IMR-90 (cell line): ENCODE results near the gene TOB2. TPM values are rescaled to one million over a fixed set of nuclear protein-coding genes. Genes with fewer than 3 reads are reported as not detected.
A peak's percentile ranks its signal among the peaks of the same experiment; 100 is the strongest.

ENCODE experiments used
- ATAC-seq: fragments of 200-7000 bp; cut with Tn5 transposase; 2 replicates; pipeline ENCODE4 v1.9.1; 2020; ENCODE audit warnings: low read depth, mild to moderate bottlenecking, moderate library complexity
- BruUV-seq: library from RNA; stranded (reverse); fragments of 400-500 nt; replicated peaks from 2 replicates; lab custom pipeline; 2021; lab: Mats Ljungman, UMichigan
- CTCF ChIA-PET: fragments of 300-600 bp; formaldehyde crosslinking; extraction: SDS; loops from one replicate; lab custom pipeline; 2021; ENCODE audit warnings: antibody characterized with exemption; lab: Yijun Ruan, JAX
- POLR2A ChIA-PET: fragments of 300-600 bp; sonication (Branson Sonifier 250); formaldehyde crosslinking; loops from one replicate; lab custom pipeline; 2022; ENCODE audit warnings: antibody characterized with exemption; ENCODE audit not compliant: unreplicated experiment; lab: Charles Lee
- DNase-seq: peaks from one replicate; pipeline ENCODE4 v3.0.0; 2013
- H2AFZ ChIP-seq: replicated peaks from 2 replicates; pipeline ENCODE3; 2013; ENCODE audit warnings: low read length, mild to moderate bottlenecking; ENCODE audit not compliant: poor library complexity
- H2AK5ac ChIP-seq: 2 replicates; pipeline ENCODE4 v1.6.1; 2013; ENCODE audit warnings: low read depth, low read length, inconsistent platforms
- H2AK9ac ChIP-seq: replicated peaks from 2 replicates; pipeline ENCODE3; 2013; ENCODE audit warnings: mild to moderate bottlenecking, low read depth, low read length, moderate library complexity; ENCODE audit not compliant: poor library complexity
- H2BK120ac ChIP-seq: 2 replicates; pipeline ENCODE4 v1.6.1; 2013; ENCODE audit warnings: low read depth, low read length, inconsistent platforms
- H2BK15ac ChIP-seq: 3 replicates; pipeline ENCODE4 v1.6.1; 2013; ENCODE audit warnings: low read depth, low read length, inconsistent platforms
- H2BK20ac ChIP-seq: 2 replicates; pipeline ENCODE4 v1.6.1; 2013; ENCODE audit warnings: low read depth, mild to moderate bottlenecking, inconsistent platforms, low read length, moderate library complexity
- H2BK5ac ChIP-seq: 2 replicates; pipeline ENCODE4 v1.6.1; 2013; ENCODE audit warnings: mild to moderate bottlenecking, low read depth, low read length, inconsistent platforms; ENCODE audit not compliant: poor library complexity, severe bottlenecking
- H3K14ac ChIP-seq: replicated peaks from 2 replicates; pipeline ENCODE4 v1.6.1; 2013; ENCODE audit warnings: low read depth, low read length, inconsistent platforms
- H3K18ac ChIP-seq: 2 replicates; pipeline ENCODE4 v1.6.1; 2013; ENCODE audit warnings: low read depth, low read length, control low read depth
- H3K23ac ChIP-seq: 2 replicates; pipeline ENCODE4 v1.6.1; 2013; ENCODE audit warnings: low read depth, low read length, inconsistent platforms
- H3K27ac ChIP-seq: 2 replicates; pipeline ENCODE4 v1.5.1; 2013; ENCODE audit warnings: mild to moderate bottlenecking, control low read depth, low read length; ENCODE audit not compliant: insufficient read depth
- H3K27me3 ChIP-seq: 2 replicates; pipeline ENCODE4 v1.6.1; 2013; ENCODE audit warnings: low read length; ENCODE audit not compliant: control insufficient read depth, insufficient read depth
- H3K36me3 ChIP-seq: 2 replicates; pipeline ENCODE4 v1.6.1; 2013; ENCODE audit warnings: low read length, mixed read lengths; ENCODE audit not compliant: control insufficient read depth, insufficient read depth
- H3K4ac ChIP-seq: 2 replicates; pipeline ENCODE4 v1.6.1; 2013; ENCODE audit warnings: low read depth, low read length, inconsistent platforms
- H3K4me1 ChIP-seq: 2 replicates; pipeline ENCODE4 v1.6.1; 2013; ENCODE audit warnings: low read length, mixed read lengths; ENCODE audit not compliant: control insufficient read depth, insufficient read depth
- H3K4me2 ChIP-seq: 2 replicates; pipeline ENCODE4 v1.6.1; 2013; ENCODE audit warnings: low read depth, mild to moderate bottlenecking, control low read depth, low read length, moderate library complexity
- H3K4me3 ChIP-seq: 2 replicates; pipeline ENCODE4 v1.5.1; 2013; ENCODE audit warnings: low read depth, mild to moderate bottlenecking, control low read depth, low read length, moderate library complexity; ENCODE audit not compliant: insufficient read depth
- H3K56ac ChIP-seq: 2 replicates; pipeline ENCODE4 v1.6.1; 2013; ENCODE audit warnings: low read length, inconsistent platforms; ENCODE audit not compliant: insufficient read depth; ENCODE audit errors: extremely low read depth
- H3K79me1 ChIP-seq, 2 experiments: 2 replicates each; pipeline ENCODE4 v1.6.1; 2013; ENCODE audit warnings: low read length in 2 of 2, inconsistent platforms in 1 of 2, low read depth in 1 of 2
- H3K9ac ChIP-seq: 2 replicates; pipeline ENCODE4 v1.6.1; 2013; ENCODE audit warnings: low read depth, low read length, control low read depth
- H3K9me1 ChIP-seq: 2 replicates; pipeline ENCODE4 v1.6.1; 2013; ENCODE audit warnings: low read length, inconsistent platforms; ENCODE audit not compliant: insufficient read depth
- H3K9me3 ChIP-seq: 2 replicates; pipeline ENCODE4 v1.6.1; 2013; ENCODE audit warnings: low read length; ENCODE audit not compliant: control insufficient read depth, insufficient read depth
- H4K20me1 ChIP-seq: 2 replicates; pipeline ENCODE4 v1.6.1; 2013; ENCODE audit warnings: low read length, inconsistent platforms; ENCODE audit not compliant: insufficient read depth
- H4K5ac ChIP-seq: 2 replicates; pipeline ENCODE4 v1.6.1; 2013; ENCODE audit warnings: mild to moderate bottlenecking, low read depth, low read length, control low read depth
- H4K8ac ChIP-seq, 2 experiments: 2 replicates each; pipeline ENCODE4 v1.6.1; 2013; ENCODE audit warnings: low read depth in 2 of 2, low read length in 2 of 2, control low read depth in 1 of 2, inconsistent platforms in 1 of 2
- H4K91ac ChIP-seq: 2 replicates; pipeline ENCODE4 v1.6.1; 2013; ENCODE audit warnings: low read depth, low read length, inconsistent platforms; ENCODE audit not compliant: insufficient read depth
- CHD1 ChIP-seq: IDR thresholded peaks from 2 replicates; pipeline ENCODE4 v1.6.1; 2012; ENCODE audit warnings: low read depth, low read length, improper control_type of control experiment
- FOS ChIP-seq: fragments of 150-350 bp; IDR thresholded peaks from 2 replicates; pipeline ENCODE4 v1.6.1; 2016; ENCODE audit warnings: low read depth, low read length
- MXI1 ChIP-seq: IDR thresholded peaks from 2 replicates; pipeline ENCODE4 v1.6.1; 2012; ENCODE audit warnings: low read depth, mild to moderate bottlenecking, low read length, moderate library complexity, borderline replicate concordance
- RAD21 ChIP-seq: IDR thresholded peaks from 2 replicates; pipeline ENCODE4 v1.6.1; 2012; ENCODE audit warnings: low read length, improper control_type of control experiment
- WGBS, 2 experiments: methylation state at CpG; one replicate each; pipeline versions ENCODE4 v1.1.5 to v1.1.7; 2013; ENCODE audit warnings: missing lambda C conversion rate in 2 of 2; ENCODE audit not compliant: insufficient read length in 1 of 2; ENCODE audit errors: extremely low coverage in 2 of 2; 5-methylcytosine and 5-hydroxymethylcytosine counted together
- dilution Hi-C: fragments of 300-500 bp; cut with HindIII; formaldehyde crosslinking; loops from one replicate; pipeline ENCODE4 v1.14.3; 2018; ENCODE audit warnings: low sequenced_read_pairs; ENCODE audit not compliant: unreplicated experiment
- in situ Hi-C: fragments of 300-500 bp; cut with MboI; formaldehyde crosslinking; loops from 3 replicates; pipeline ENCODE4 v1.14.3; 2019; ENCODE audit warnings: low sequenced_read_pairs, inconsistent platforms, mixed read lengths
- intact Hi-C: fragments of 100-400 bp; cut with micrococcal nuclease; formaldehyde crosslinking; loops from 2 replicates; pipeline ENCODE4 v1.10.0; 2022
- polyA plus RNA-seq, 3 experiments: library from polyadenylated mRNA; depleted of rRNA; stranded (reverse); fragments of >200 nt; gene quantifications; 2 replicates each; pipeline ENCODE4 v1.2.3, GENCODE V29; 2012; ENCODE audit warnings: low replicate concordance in 1 of 3
- total RNA-seq: library from RNA; depleted of rRNA; stranded (reverse); fragments of >200 nt; gene quantifications from 2 replicates; pipeline ENCODE4 v1.2.3, GENCODE V29; 2012
- TF ChIP-seq, protein P1 (sequence below): fragments of 150-350 bp; IDR thresholded peaks from 2 replicates; pipeline ENCODE4 v1.6.1; 2017; ENCODE audit warnings: mild to moderate bottlenecking, antibody characterized with exemption, low read length, low read depth

Gene TOB2
- total and polyA plus RNA-seq, 2 of the 4 experiments (the other 2 are of a cell fraction), result 17.4 to 23.3 TPM

DNA sequence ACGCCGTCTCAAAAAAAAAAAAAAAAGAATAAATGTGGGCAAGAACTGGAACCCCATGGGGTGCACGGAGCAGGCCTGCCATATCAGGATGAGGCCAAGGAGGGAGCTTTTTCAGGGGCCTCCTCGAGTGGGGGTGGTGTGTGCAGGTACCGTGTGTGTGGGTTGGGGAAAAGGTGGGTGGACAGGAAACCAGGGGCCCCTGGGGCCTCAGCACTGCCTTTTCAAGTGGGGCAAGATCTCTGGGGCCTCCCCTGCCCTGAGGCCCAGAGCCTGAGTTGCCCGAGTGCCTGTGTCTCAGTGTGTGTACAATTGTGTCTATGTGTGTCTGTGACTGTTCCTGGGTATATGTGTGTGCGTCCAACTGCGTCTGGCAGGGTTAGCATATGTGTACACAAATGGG, 41.0 kb downstream of the TOB2 start:
- WGBS, 2 experiments, result 80% methylated on average over 1 of the region's 8 CpGs; no CpG with 5 or more reads in 1 of the 2 experiments
- Histone ChIP-seq H2AK9ac (no peak overlapping the region), H3K4ac (no peak overlapping the region), H3K4me2 (no peak overlapping the region), H2BK15ac (no peak overlapping the region), H3K56ac (no peak overlapping the region), H3K4me3 (no peak overlapping the region), H3K27ac (no peak overlapping the region), H2AFZ (peak overlapping the region; percentile 32), H3K9ac (no peak overlapping the region), H3K9me1 (peaks cover 9% of the 10 kb centered on the region), H3K36me3 (no peaks in the 10 kb centered on the region), H3K23ac (no peak overlapping the region), H4K5ac (no peak overlapping the region), H3K9me3 (no peaks in the 10 kb centered on the region), H3K27me3 (no peaks in the 10 kb centered on the region), H4K20me1 (no peaks in the 10 kb centered on the region), H3K18ac (no peak overlapping the region), H2BK120ac (no peak overlapping the region), H3K14ac (no peak overlapping the region), H2BK20ac (no peak overlapping the region), H2AK5ac (no peak overlapping the region), H4K8ac (no peak overlapping the region), H3K4me1 (peaks cover 13% of the 10 kb centered on the region), H2BK5ac (no peak overlapping the region), H3K79me1 (no peaks in the 10 kb centered on the region; a peak in 1 of 4 replicates), H4K91ac (no peak overlapping the region)
- DNase-seq (no peak), ATAC-seq (no peak)
- BruUV-seq, result no TSS peak
- dilution Hi-C loops, result no loop called here
- ChIA-PET CTCF (interaction anchor here (0.7 kb wide), 1 partner anchor 31 kb away, joined by 4 read pairs; no protein-coding TSS in a partner anchor), POLR2A (no interaction called here)
- no peak for TF ChIP-seq RAD21
- TF ChIP-seq, protein P1, sequence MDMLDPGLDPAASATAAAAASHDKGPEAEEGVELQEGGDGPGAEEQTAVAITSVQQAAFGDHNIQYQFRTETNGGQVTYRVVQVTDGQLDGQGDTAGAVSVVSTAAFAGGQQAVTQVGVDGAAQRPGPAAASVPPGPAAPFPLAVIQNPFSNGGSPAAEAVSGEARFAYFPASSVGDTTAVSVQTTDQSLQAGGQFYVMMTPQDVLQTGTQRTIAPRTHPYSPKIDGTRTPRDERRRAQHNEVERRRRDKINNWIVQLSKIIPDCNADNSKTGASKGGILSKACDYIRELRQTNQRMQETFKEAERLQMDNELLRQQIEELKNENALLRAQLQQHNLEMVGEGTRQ, result no peak
- TF ChIP-seq CHD1, result no peak
- TF ChIP-seq FOS, result no peak
- no peak for TF ChIP-seq MXI1
- in situ Hi-C loops, result loop anchor here (10.0 kb wide), 1 partner anchor 199 kb away; no protein-coding TSS in a partner anchor
- intact Hi-C loops, result no loop called here
